ENCODE results near the gene HS3ST4.

DNA sequence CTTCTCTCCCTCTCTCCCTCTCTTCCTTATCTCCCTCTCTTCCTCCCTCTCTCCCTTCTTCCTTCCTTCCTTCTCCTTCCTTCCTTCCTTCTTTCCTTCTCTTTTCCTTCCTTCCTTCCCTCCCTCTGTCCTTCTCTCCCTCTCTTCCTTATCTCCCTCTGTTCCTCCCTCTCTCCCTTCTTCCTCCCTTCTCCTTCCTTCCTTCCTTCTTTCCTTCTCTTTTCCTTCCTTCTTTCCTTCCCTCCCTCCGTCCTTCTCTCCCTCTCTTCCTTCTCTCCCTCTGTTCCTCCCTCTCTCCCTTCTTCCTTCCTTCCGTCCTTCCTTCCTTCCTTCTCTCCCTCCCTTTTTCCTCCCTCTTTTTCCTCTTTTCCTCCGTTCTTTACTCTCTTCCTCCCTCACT is 38.6 kb downstream of the HS3ST4 start:
- no peak for TF ChIP-seq CTCF (IDR thresholded peaks at IDR 0.05 in 2 of 3, conservative IDR thresholded peaks at IDR 0.05 in 1 of 3; ENCODE audit: borderline replicate concordance in 1 of 3, insufficient read depth in 1 of 3, low read depth in 2 of 3, low read length in 2 of 3)
- no peak for TF ChIP-seq EZH2 (IDR thresholded peaks at IDR 0.05)
- no peak for TF ChIP-seq ELF1 (IDR thresholded peaks at IDR 0.05; ENCODE audit: borderline replicate concordance, low read depth)

Measured in HCT116 (cell line).